Measurements from ENCODE around the gene SULT1A1.
"Not testable (repeated sequence)": the region's sequence is repeated elsewhere in the genome, so short reads cannot be mapped to it uniquely, and the experiment has no call there.

The SULT1A1 gene

GRCh38 chr16:28589930-28590329 is 19.9 kb downstream of the SULT1A1 start:
- DNase-seq = no peak

- no peak for DNase-seq
Measured at GRCh38 chr16:28589069-28589468, 20.8 kb downstream of the SULT1A1 start.

GRCh38 chr16:28587386-28587785 is 22.5 kb downstream of the SULT1A1 start:
- DNase-seq = no peak

GRCh38 chr16:28586466-28586865 is 23.4 kb downstream of the SULT1A1 start:
- DNase-seq = no peak

GRCh38 chr16:28585674-28586073 is 24.2 kb downstream of the SULT1A1 start:
- DNase-seq = no peak

- no peak for DNase-seq
Measured at GRCh38 chr16:28580726-28581315, 29.0 kb downstream of the SULT1A1 start.

- no peak for DNase-seq
Measured at GRCh38 chr16:28575446-28576109, 34.3 kb downstream of the SULT1A1 start.

- DNase-seq = no peak
Measured at GRCh38 chr16:28574925-28575324, 34.9 kb downstream of the SULT1A1 start.

GRCh38 chr16:28573738-28574718 is 35.8 kb downstream of the SULT1A1 start:
- no peak for DNase-seq

- no peak for DNase-seq
Measured at GRCh38 chr16:28572696-28573510, 36.9 kb downstream of the SULT1A1 start.

- DNase-seq = no peak
Measured at GRCh38 chr16:28569968-28570752, 39.7 kb downstream of the SULT1A1 start.

GRCh38 chr16:28569021-28569420 is 40.8 kb downstream of the SULT1A1 start:
- DNase-seq = no peak

- no peak for DNase-seq
Measured at GRCh38 chr16:28567292-28567691, 42.6 kb downstream of the SULT1A1 start.

GRCh38 chr16:28566233-28566925 is 43.5 kb downstream of the SULT1A1 start:
- not testable (repeated sequence) for DNase-seq

- DNase-seq = no peak
Measured at GRCh38 chr16:28563218-28563617, 46.6 kb downstream of the SULT1A1 start.

GRCh38 chr16:28562199-28562598 is 47.6 kb downstream of the SULT1A1 start:
- no peak for DNase-seq

- DNase-seq = no peak
Measured at GRCh38 chr16:28561557-28562187, 48.2 kb downstream of the SULT1A1 start.

- no peak for DNase-seq
Measured at GRCh38 chr16:28558456-28558855, 51.4 kb downstream of the SULT1A1 start.

- no peak for DNase-seq
Measured at GRCh38 chr16:28556914-28557320, 52.9 kb downstream of the SULT1A1 start.

GRCh38 chr16:28555561-28555960 is 54.3 kb downstream of the SULT1A1 start:
- no peak for DNase-seq

Data from activated naive CD4-positive, alpha-beta T cell treated with anti-CD3 and anti-CD28 coated beads, Interleukin-2, amount 50 U/mL, for 16 hours (primary cell).